ENCODE results near the gene ANGEL2. TPM values are rescaled to one million over a fixed set of nuclear protein-coding genes. Genes with fewer than 3 reads are reported as not detected.

ANGEL2 gene
- total RNA-seq, 6 experiments from 2014 or later: 12.1 to 23.2 (median 15.2) TPM

DNA sequence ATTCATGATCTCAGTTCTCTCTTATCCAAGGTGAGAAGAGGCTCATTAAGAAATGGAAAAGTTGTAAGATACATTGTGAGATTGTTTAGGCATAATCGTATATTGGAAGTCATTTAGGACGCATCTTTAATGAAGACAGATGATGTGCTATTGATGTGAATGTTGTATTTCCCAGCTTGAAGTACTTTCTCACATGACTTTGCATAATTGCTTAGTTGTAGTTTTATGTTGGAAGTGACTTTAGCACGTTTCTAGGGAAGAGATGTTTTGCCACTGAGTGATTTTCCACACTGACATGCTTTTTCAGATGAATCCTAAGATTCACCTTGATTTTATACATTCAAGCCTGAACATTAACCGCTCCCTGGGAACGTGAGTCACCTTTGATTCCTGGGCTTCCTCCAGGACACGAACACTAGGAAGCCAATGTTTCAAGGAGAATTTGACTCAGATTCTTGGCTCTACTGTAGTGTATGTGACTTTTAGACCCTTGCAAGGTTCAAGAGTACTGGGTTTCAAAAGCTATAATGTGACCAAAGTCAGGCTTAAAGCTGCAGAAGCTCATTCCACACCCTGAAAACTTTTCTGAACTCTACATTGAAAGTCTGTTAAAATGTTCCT lies 27.9 kb downstream of the ANGEL2 start:
- 48% methylated on average over 4 of the region's 6 CpGs for WGBS (ENCODE audit: insufficient coverage, low coverage, low lambda C conversion rate, missing lambda C conversion rate)

DNA sequence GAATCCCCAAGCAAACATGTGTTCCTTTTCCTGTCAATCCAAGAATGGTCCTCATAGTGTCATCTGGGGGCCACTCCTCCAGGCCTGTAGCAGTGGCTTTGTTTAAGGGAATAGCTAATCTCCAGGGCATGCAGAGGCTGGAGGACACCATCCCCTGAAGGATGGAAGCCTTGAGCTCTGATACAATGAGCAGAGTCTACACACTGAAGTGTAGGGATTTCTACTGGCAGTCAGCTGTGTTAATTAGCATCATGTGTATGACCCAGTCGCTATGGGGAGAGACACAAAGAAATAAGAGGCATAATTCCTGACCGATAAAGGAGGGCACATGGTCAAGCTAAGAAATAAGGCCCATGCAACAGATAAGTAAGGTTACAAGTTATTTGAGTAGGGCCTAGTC lies 29.1 kb downstream of the ANGEL2 start:
- H3K4me1 ChIP-seq: no peaks in the 10 kb centered on the region
- no peaks in the 10 kb centered on the region for H3K27me3 ChIP-seq
- no peak overlapping the region for H3K27ac ChIP-seq
- no peak overlapping the region for H3K4me3 ChIP-seq
- ATAC-seq (no peak), DNase-seq (no peak)
- no peaks in the 10 kb centered on the region for H3K9me3 ChIP-seq
- intact Hi-C loops (cut with DNase I): no loop called here
- H3K36me3 ChIP-seq: peaks cover 0 to 5% (median 0%) of the 10 kb centered on the region in 4 donors
- TF ChIP-seq, protein P1, sequence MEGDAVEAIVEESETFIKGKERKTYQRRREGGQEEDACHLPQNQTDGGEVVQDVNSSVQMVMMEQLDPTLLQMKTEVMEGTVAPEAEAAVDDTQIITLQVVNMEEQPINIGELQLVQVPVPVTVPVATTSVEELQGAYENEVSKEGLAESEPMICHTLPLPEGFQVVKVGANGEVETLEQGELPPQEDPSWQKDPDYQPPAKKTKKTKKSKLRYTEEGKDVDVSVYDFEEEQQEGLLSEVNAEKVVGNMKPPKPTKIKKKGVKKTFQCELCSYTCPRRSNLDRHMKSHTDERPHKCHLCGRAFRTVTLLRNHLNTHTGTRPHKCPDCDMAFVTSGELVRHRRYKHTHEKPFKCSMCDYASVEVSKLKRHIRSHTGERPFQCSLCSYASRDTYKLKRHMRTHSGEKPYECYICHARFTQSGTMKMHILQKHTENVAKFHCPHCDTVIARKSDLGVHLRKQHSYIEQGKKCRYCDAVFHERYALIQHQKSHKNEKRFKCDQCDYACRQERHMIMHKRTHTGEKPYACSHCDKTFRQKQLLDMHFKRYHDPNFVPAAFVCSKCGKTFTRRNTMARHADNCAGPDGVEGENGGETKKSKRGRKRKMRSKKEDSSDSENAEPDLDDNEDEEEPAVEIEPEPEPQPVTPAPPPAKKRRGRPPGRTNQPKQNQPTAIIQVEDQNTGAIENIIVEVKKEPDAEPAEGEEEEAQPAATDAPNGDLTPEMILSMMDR (IDR thresholded peaks at IDR 0.05): no peak
- TF ChIP-seq POLR2A (IDR thresholded peaks at IDR 0.05): no peak
- 90% methylated on average over 2 of the region's 2 CpGs for WGBS (ENCODE audit: insufficient coverage, low coverage, low lambda C conversion rate, missing lambda C conversion rate)

More for the DNA sequence above, 27.9 kb downstream of the ANGEL2 start:
- TF ChIP-seq POLR2A (IDR thresholded peaks at IDR 0.05): no peak
- TF ChIP-seq, protein P1 (IDR thresholded peaks at IDR 0.05): no peak
- Histone ChIP-seq H3K27ac (no peak overlapping the region), H3K36me3 (peaks cover 0 to 5% (median 0%) of the 10 kb centered on the region in 4 donors), H3K4me3 (no peak overlapping the region), H3K9me3 (no peaks in the 10 kb centered on the region), H3K4me1 (no peaks in the 10 kb centered on the region), H3K27me3 (no peaks in the 10 kb centered on the region)
- no peak for DNase-seq
- no peak for ATAC-seq
- intact Hi-C loops (cut with DNase I): no loop called here

DNA sequence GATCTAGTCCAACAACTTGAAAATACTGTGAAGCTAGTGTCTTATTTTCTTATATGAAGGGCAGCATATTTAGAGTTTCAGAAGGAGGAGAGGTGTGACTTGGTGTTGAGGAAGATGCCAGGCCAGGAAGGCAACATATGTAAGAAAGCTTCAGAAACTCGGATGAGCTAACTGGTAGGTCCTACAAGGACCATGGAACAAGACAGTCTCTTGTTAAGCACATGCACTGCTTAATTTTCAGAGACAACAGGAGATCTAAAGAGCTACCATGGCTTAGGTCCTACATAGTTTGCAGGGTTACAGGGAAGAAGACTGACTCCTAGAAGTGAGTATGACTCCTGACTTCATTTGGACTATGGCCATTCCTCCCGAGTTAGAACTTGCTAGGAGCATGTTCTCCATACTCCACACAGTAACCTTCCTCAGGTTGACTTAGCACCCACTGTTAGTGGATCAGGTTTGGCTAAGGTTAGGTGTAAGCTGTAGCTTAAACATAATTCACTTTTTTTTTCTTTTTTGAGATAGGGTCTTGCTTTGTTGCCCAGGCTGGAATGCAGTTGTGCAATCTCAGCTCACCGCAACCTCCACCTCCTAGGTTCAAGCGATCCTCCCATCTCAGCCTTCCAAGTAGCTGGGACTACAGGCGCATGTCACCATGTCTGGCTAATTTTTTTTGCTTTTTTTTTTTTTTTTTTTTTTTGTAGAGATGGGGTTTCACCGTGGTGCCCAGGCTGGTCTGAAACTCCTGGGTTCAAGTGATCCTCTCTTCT lies 31.0 kb downstream of the ANGEL2 start:
- Histone ChIP-seq H3K27me3 (no peaks in the 10 kb centered on the region), H3K9me3 (no peaks in the 10 kb centered on the region), H3K4me1 (no peaks in the 10 kb centered on the region), H3K4me3 (no peak overlapping the region), H3K27ac (no peak overlapping the region), H3K36me3 (peaks cover 0 to 5% (median 0%) of the 10 kb centered on the region in 4 donors)
- ATAC-seq (no peak), DNase-seq (no peak)
- intact Hi-C loops (cut with DNase I): no loop called here
- TF ChIP-seq, protein P1 (IDR thresholded peaks at IDR 0.05): no peak
- 100% methylated on average over 4 of the region's 6 CpGs for WGBS (ENCODE audit: insufficient coverage, low coverage, low lambda C conversion rate, missing lambda C conversion rate)

DNA sequence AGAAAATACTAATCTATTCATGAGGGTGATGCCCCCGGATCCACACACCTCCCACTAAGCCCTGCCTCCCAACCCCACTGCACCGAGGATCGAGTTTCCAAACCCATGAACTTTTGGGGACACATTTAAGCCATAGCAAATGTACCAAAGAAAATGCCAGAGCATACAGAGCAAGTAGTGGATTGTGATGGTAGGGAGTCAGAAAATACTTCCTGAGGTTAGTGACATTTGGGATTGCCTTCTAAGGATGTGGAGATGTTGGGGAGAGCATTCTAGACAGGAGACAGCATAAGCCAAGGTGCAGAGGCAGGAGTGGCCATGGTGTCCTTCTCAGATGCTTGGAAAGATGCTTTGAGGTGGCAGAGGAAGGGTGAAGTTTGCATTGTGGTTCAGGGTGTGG lies 32.2 kb downstream of the ANGEL2 start:
- H3K4me1 ChIP-seq: no peaks in the 10 kb centered on the region
- no peak overlapping the region for H3K27ac ChIP-seq
- H3K27me3 ChIP-seq: no peaks in the 10 kb centered on the region
- no peak for DNase-seq
- H3K9me3 ChIP-seq: no peaks in the 10 kb centered on the region
- ATAC-seq: no peak
- 93% methylated on average over 3 of the region's 3 CpGs for WGBS (ENCODE audit: insufficient coverage, low coverage, low lambda C conversion rate, missing lambda C conversion rate)
- TF ChIP-seq, protein P1 (IDR thresholded peaks at IDR 0.05): no peak
- no peak for TF ChIP-seq POLR2A (IDR thresholded peaks at IDR 0.05)
- H3K4me3 ChIP-seq: no peak overlapping the region
- intact Hi-C loops (cut with DNase I): no loop called here
- H3K36me3 ChIP-seq: no peaks in the 10 kb centered on the region
